Neuron (in vitro differentiated cells): ENCODE measurements around the gene STK32B.

ENCODE experiments used
- H2AFZ ChIP-seq: one replicate; pipeline ENCODE4 v1.6.1; 2013; ENCODE audit warnings: low read depth, mild to moderate bottlenecking, inconsistent platforms, low read length, moderate library complexity
- H3K27me3 ChIP-seq: one replicate; pipeline ENCODE4 v1.6.1; 2013; ENCODE audit warnings: low read length; ENCODE audit not compliant: insufficient read depth
- H3K36me3 ChIP-seq: one replicate; pipeline ENCODE4 v1.6.1; 2013; ENCODE audit warnings: low read length; ENCODE audit not compliant: insufficient read depth
- H3K4me1 ChIP-seq: one replicate; pipeline ENCODE4 v1.6.1; 2013; ENCODE audit warnings: low read length; ENCODE audit not compliant: insufficient read depth
- H3K4me3 ChIP-seq: 2 replicates; pipeline ENCODE4 v1.5.1; 2013; ENCODE audit warnings: mild to moderate bottlenecking, low read length, moderate library complexity
- H3K9me3 ChIP-seq: one replicate; pipeline ENCODE4 v1.6.1; 2013; ENCODE audit warnings: low read length

The STK32B gene

DNA sequence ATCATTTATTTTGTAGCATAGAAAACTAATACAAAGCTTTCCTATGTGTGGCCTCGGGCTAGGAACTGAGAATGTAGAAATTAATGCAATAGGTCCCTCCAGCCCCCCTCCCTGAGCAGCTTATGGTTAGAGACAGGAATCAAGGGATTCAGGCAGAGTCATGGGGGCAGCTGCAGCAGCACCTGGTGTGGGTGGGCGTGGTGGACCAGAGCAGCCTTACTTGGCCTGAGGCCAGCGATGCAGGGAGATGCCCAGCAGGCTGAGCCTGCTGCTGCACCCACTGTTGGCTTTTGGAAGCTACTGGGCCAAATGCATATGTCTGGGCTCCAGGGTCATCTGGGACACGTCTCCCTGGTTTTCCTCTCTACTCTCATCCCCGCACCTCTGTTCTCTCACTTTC lies 74.0 kb downstream of the STK32B start:
- Histone ChIP-seq H3K36me3 (no peaks in the 10 kb centered on the region), H3K9me3 (no peaks in the 10 kb centered on the region), H3K27me3 (no peaks in the 10 kb centered on the region), H3K4me1 (no peaks in the 10 kb centered on the region), H2AFZ (no peak overlapping the region), H3K4me3 (no peak overlapping the region)

GRCh38 chr4:5126231-5126630 lies 75.0 kb downstream of the STK32B start:
- no peaks in the 10 kb centered on the region for H3K9me3 ChIP-seq
- H3K4me1 ChIP-seq: no peaks in the 10 kb centered on the region
- no peaks in the 10 kb centered on the region for H3K36me3 ChIP-seq
- no peak overlapping the region for H2AFZ ChIP-seq
- no peak overlapping the region for H3K4me3 ChIP-seq
- H3K27me3 ChIP-seq: no peaks in the 10 kb centered on the region

GRCh38 chr4:5126857-5127256 lies 75.6 kb downstream of the STK32B start:
- no peaks in the 10 kb centered on the region for H3K4me1 ChIP-seq
- H3K27me3 ChIP-seq: no peaks in the 10 kb centered on the region
- peaks cover 3% of the 10 kb centered on the region for H3K9me3 ChIP-seq
- no peaks in the 10 kb centered on the region for H3K36me3 ChIP-seq
- H3K4me3 ChIP-seq: no peak overlapping the region
- no peak overlapping the region for H2AFZ ChIP-seq

GRCh38 chr4:5127556-5127955 lies 76.3 kb downstream of the STK32B start:
- H3K4me1 ChIP-seq: no peaks in the 10 kb centered on the region
- no peaks in the 10 kb centered on the region for H3K27me3 ChIP-seq
- no peak overlapping the region for H2AFZ ChIP-seq
- no peaks in the 10 kb centered on the region for H3K36me3 ChIP-seq
- peaks cover 3% of the 10 kb centered on the region for H3K9me3 ChIP-seq
- no peak overlapping the region for H3K4me3 ChIP-seq

DNA sequence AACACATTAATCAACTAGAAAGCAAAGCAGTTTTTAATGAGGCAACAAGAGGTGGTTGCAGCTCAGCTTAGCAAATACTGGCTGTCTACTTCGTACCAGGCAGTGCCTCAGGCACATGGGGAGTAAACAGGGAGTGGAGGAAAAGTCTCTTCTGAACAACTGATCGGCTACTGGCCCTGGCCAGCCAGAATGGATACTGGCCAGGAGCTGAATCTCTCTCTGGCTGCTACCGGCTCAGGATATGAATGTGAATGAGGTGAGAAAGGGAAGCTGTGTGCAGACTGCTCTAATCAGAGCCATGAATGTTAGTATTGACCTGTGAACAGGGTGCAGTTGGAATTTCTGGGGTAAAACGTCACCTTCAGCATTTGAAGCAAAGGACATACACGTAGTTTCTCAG lies 77.3 kb downstream of the STK32B start:
- Histone ChIP-seq H2AFZ (no peak overlapping the region), H3K4me3 (no peak overlapping the region), H3K9me3 (peaks cover 3% of the 10 kb centered on the region), H3K36me3 (no peaks in the 10 kb centered on the region), H3K4me1 (no peaks in the 10 kb centered on the region), H3K27me3 (no peaks in the 10 kb centered on the region)

DNA sequence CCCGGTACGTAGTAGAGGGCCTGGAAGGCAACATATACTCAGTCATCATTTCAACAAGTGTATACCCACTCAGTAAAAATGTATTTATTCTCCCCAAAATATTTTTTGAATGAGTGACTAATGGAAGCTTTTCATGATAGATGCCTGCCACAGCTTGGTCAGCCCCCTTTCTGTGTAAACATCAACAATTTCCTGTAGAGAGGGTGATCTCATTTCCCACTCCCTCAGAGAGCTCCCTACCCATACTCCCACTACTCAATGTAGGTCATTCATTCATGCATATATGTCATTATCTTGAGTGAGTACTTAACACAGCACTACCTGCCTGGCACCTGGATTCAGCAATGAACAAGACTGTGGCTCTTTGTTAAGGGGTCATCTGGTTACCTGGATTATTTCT lies 81.9 kb downstream of the STK32B start:
- Histone ChIP-seq H3K9me3 (peaks cover 3% of the 10 kb centered on the region), H3K36me3 (no peaks in the 10 kb centered on the region), H2AFZ (no peak overlapping the region), H3K4me3 (no peak overlapping the region), H3K4me1 (no peaks in the 10 kb centered on the region), H3K27me3 (no peaks in the 10 kb centered on the region)

DNA sequence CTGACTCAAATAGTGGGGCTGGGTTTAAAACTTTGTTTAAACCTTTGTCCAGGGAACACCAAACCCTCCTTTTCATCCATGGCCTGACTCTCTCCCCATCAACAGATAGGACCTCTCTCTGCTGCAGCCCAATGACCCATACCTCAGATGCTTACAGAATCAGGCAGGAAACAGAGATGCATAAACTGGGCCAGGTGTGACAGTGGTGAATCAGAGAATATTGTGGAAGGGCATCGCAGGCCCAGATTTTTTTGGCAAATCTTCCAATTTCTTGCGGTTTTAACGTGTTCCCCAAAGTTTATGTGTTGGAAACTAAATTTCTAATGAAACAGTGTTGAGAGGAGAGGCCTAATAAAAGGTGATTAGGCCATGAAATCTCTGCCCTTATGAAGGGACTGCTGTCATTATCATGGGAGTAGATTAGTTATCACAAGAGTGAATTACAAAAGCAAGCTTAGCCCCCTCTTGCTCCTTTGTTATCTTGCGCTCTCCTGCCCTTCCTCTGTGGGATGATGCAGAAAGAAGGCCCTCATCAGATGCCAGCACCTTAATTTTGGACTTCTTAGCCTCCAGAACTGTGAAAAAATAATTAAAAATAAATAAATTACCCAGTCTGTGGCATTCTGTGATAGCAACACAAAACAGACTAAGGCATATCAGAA lies 82.8 kb downstream of the STK32B start:
- Histone ChIP-seq H3K4me1 (no peaks in the 10 kb centered on the region), H3K9me3 (peaks cover 3% of the 10 kb centered on the region), H3K4me3 (no peak overlapping the region), H2AFZ (no peak overlapping the region), H3K27me3 (no peaks in the 10 kb centered on the region), H3K36me3 (no peaks in the 10 kb centered on the region)

DNA sequence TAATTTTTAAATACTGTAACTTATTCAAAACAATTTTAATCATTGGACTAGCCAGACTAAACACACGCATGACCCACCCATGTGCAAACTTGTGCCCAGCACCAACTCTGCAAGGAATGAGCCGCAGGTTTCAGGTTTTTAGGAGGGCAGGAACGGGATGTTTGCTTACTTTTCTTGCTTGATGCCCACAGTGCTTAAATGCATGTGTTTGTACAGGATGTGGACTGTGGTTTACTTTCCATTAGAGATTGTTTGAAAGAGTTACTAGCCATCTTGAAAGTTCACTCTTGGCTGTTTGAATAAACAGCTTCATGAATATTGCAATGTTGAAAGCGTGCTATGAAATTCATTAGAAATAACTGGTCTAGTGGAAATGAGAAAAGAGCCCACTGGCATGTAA lies 83.3 kb downstream of the STK32B start:
- Histone ChIP-seq H3K36me3 (no peaks in the 10 kb centered on the region), H3K27me3 (no peaks in the 10 kb centered on the region), H2AFZ (no peak overlapping the region), H3K4me3 (no peak overlapping the region), H3K9me3 (peaks cover 3% of the 10 kb centered on the region), H3K4me1 (no peaks in the 10 kb centered on the region)

DNA sequence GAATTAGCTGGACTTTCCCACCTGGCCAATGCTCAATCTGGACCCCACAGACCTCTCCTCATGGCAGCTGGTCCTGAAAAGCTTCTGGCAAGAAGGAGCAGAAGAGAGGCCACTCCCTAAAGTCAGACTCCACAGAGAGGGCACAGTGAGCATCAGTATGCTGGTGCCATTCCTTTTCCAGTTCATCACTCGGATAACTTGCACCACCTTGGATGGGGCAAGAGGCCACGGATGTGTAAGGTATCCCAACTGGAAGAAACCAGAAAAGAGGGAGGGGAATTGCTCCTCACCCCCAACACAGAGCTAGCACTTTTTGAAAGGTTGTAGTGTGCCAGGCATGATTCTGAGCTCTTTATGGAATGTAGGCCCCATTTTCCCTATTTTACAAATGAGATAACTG lies 85.9 kb downstream of the STK32B start:
- H3K27me3 ChIP-seq: no peaks in the 10 kb centered on the region
- H3K4me3 ChIP-seq: no peak overlapping the region
- H3K9me3 ChIP-seq: no peaks in the 10 kb centered on the region
- no peaks in the 10 kb centered on the region for H3K4me1 ChIP-seq
- H3K36me3 ChIP-seq: no peaks in the 10 kb centered on the region
- H2AFZ ChIP-seq: no peak overlapping the region

- no peaks in the 10 kb centered on the region for H3K36me3 ChIP-seq
- H3K9me3 ChIP-seq: no peaks in the 10 kb centered on the region
- no peak overlapping the region for H3K4me3 ChIP-seq
- H3K4me1 ChIP-seq: no peaks in the 10 kb centered on the region
- no peak overlapping the region for H2AFZ ChIP-seq
- no peaks in the 10 kb centered on the region for H3K27me3 ChIP-seq
Measured at GRCh38 chr4:5137927-5138326, 86.6 kb downstream of the STK32B start.

DNA sequence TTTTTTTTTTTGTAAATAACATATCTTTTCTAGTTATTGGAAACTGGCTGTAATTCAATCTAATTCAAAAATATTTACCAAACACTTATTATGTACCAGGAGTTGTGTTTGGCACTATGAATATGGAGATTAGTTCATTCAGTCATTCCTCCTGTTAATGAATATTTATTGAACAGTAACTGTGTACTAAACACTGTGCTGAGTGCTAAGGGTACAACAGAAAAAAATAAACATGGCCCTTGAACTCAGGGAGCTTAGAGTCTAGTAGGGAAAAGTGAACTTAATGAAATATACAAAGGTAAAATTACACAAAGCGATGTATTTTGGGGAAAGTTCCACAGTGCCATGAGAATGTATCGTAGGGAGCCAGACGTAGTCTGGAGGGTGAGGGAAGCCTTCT lies 87.1 kb downstream of the STK32B start:
- H3K4me1 ChIP-seq: no peaks in the 10 kb centered on the region
- H2AFZ ChIP-seq: no peak overlapping the region
- H3K4me3 ChIP-seq: no peak overlapping the region
- H3K36me3 ChIP-seq: no peaks in the 10 kb centered on the region
- H3K27me3 ChIP-seq: no peaks in the 10 kb centered on the region
- no peaks in the 10 kb centered on the region for H3K9me3 ChIP-seq

DNA sequence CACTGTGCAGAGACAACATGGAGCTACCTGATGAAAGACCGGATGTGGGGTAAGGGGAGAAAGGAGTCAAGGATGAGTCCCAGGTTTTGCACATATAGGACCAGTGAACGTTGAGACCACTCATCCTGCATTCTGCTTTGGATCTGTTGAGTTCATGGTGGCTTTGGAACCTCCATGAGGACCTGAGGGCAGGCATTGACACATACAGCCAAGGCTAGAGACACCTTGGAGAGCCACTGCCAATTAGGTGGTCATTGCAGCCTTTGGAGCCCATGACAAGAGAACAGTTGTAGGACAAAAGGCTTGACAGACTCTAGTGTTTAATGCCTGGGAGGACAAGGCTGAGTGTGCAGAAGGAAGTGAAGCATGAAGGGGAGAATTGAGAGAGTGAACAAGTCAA lies 87.9 kb downstream of the STK32B start:
- no peaks in the 10 kb centered on the region for H3K9me3 ChIP-seq
- H3K36me3 ChIP-seq: no peaks in the 10 kb centered on the region
- H3K4me1 ChIP-seq: no peaks in the 10 kb centered on the region
- H2AFZ ChIP-seq: no peak overlapping the region
- no peaks in the 10 kb centered on the region for H3K27me3 ChIP-seq
- H3K4me3 ChIP-seq: no peak overlapping the region

- Histone ChIP-seq H2AFZ (no peak overlapping the region), H3K27me3 (no peaks in the 10 kb centered on the region), H3K36me3 (no peaks in the 10 kb centered on the region), H3K9me3 (no peaks in the 10 kb centered on the region), H3K4me1 (no peaks in the 10 kb centered on the region), H3K4me3 (no peak overlapping the region)
Measured at GRCh38 chr4:5141802-5142201, 90.5 kb downstream of the STK32B start.

- H2AFZ ChIP-seq: no peak overlapping the region
- no peak overlapping the region for H3K4me3 ChIP-seq
- no peaks in the 10 kb centered on the region for H3K27me3 ChIP-seq
- no peaks in the 10 kb centered on the region for H3K9me3 ChIP-seq
- H3K4me1 ChIP-seq: no peaks in the 10 kb centered on the region
- H3K36me3 ChIP-seq: no peaks in the 10 kb centered on the region
Measured at GRCh38 chr4:5142726-5143125, 91.4 kb downstream of the STK32B start.
